Measurements from ENCODE around the gene NDUFS4.
"Not testable (repeated sequence)": the region's sequence is repeated elsewhere in the genome, so short reads cannot be mapped to it uniquely, and the experiment has no call there.

The NDUFS4 gene

GRCh38 chr5:53691014-53691413 lies 130.6 kb downstream of the NDUFS4 start:
- TF ChIP-seq, protein P1, sequence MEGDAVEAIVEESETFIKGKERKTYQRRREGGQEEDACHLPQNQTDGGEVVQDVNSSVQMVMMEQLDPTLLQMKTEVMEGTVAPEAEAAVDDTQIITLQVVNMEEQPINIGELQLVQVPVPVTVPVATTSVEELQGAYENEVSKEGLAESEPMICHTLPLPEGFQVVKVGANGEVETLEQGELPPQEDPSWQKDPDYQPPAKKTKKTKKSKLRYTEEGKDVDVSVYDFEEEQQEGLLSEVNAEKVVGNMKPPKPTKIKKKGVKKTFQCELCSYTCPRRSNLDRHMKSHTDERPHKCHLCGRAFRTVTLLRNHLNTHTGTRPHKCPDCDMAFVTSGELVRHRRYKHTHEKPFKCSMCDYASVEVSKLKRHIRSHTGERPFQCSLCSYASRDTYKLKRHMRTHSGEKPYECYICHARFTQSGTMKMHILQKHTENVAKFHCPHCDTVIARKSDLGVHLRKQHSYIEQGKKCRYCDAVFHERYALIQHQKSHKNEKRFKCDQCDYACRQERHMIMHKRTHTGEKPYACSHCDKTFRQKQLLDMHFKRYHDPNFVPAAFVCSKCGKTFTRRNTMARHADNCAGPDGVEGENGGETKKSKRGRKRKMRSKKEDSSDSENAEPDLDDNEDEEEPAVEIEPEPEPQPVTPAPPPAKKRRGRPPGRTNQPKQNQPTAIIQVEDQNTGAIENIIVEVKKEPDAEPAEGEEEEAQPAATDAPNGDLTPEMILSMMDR (IDR thresholded peaks at IDR 0.05; ENCODE audit: extremely low read depth, insufficient read depth, missing control alignments), result no peak
- DNase-seq (ENCODE audit: low spot score), result no peak
- in situ Hi-C loops (cut with MboI; ENCODE audit: low pct_unique_long_range_greater_than_20kb, low sequenced_read_pairs, unreplicated experiment), result no loop called here

DNA sequence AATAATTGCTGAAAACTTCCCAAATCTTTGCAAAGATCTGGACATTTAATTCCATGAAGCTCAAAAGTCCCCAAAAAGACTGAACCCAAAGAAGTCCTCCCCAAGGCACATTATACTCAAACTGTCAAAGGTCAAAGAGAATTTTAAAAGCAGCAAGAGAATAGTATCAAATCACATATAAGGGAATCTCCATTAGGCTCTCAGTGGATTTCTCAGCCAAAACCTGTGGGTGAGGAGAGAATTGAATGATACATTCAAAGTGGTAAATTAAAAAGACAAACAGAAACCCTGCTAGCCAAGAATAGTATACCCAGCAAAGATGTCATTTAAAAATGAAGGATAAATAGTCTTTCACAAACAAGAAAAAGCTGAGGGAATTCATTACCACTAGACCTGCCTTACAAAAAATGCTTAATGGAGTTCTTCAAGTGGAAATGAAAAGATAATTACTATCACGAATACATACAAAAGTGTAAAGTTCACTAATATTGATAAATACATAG lies 134.1 kb downstream of the NDUFS4 start:
- no peak for DNase-seq (ENCODE audit: low spot score)
- in situ Hi-C loops (cut with MboI; ENCODE audit: low pct_unique_long_range_greater_than_20kb, low sequenced_read_pairs, unreplicated experiment), result no loop called here

GRCh38 chr5:53710405-53710804 lies 150.0 kb downstream of the NDUFS4 start:
- in situ Hi-C loops (cut with MboI; ENCODE audit: low pct_unique_long_range_greater_than_20kb, low sequenced_read_pairs, unreplicated experiment); DNase-seq (ENCODE audit: low spot score): not testable (repeated sequence)

More for the DNA sequence above, 134.1 kb downstream of the NDUFS4 start:
- TF ChIP-seq, protein P1 (IDR thresholded peaks at IDR 0.05; ENCODE audit: extremely low read depth, insufficient read depth, missing control alignments), result no peak

GRCh38 chr5:53712327-53712726 lies 151.9 kb downstream of the NDUFS4 start:
- TF ChIP-seq, protein P1 (IDR thresholded peaks at IDR 0.05; ENCODE audit: extremely low read depth, insufficient read depth, missing control alignments), result no peak
- DNase-seq (ENCODE audit: low spot score), result no peak
- in situ Hi-C loops (cut with MboI; ENCODE audit: low pct_unique_long_range_greater_than_20kb, low sequenced_read_pairs, unreplicated experiment), result no loop called here

DNA sequence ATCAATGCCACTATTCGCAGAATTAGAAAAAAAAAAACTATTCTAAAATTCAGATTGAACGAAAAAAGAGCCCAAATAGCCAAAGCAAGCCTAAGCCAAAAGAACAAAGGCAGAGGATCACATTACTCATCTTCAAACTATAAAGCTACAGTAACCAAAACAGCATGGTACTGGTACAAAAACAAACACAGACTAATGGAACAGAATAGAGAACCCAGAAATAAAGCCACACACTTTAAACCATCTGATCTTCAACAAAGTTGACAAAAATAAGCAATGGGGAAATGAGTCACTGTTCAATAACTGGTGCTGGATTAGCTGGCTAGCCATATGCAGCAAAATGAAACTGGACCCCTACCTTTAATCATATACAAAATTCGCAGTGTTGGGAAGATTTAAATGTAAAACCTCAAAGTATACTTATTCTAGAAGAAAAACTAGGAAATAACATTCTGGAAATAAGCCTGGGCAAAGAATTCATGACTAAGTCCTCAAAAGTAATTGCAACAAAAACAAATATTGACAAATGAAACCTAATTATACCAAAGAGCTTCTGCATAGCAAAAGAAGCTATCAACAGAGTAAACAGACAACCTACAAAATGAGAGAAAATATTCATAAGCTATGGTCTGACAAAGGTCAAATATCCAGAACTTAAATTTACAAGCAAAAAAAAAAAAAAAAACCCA lies 153.7 kb downstream of the NDUFS4 start:
- in situ Hi-C loops (cut with MboI; ENCODE audit: low pct_unique_long_range_greater_than_20kb, low sequenced_read_pairs, unreplicated experiment), result no loop called here
- DNase-seq (ENCODE audit: low spot score), result no peak
- TF ChIP-seq, protein P1 (IDR thresholded peaks at IDR 0.05; ENCODE audit: extremely low read depth, insufficient read depth, missing control alignments), result no peak

DNA sequence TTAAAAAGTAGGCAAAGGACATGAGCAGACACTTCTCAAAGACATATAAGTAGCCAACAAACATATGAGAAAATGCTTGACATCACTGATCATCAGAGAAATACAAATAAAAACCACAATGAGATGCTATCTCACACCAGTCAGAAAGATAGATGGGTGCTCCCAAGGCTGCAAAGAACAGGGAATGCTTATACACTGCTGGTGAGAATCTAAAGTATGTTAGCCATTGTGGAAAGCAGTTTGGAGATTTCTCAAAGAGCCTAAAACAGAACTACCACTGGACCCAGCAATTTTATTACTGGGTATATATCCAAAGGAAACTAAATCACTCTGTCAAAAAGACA lies 154.2 kb downstream of the NDUFS4 start:
- TF ChIP-seq, protein P1 (IDR thresholded peaks at IDR 0.05; ENCODE audit: extremely low read depth, insufficient read depth, missing control alignments), result no peak
- no peak for DNase-seq (ENCODE audit: low spot score)
- in situ Hi-C loops (cut with MboI; ENCODE audit: low pct_unique_long_range_greater_than_20kb, low sequenced_read_pairs, unreplicated experiment), result no loop called here

GRCh38 chr5:53726121-53726520 lies 165.7 kb downstream of the NDUFS4 start:
- TF ChIP-seq, protein P1 (IDR thresholded peaks at IDR 0.05; ENCODE audit: extremely low read depth, insufficient read depth, missing control alignments), result no peak

More at GRCh38 chr5:53726121-53726520, 165.7 kb downstream of the NDUFS4 start:
- DNase-seq (ENCODE audit: low spot score), result no peak
- in situ Hi-C loops (cut with MboI; ENCODE audit: low pct_unique_long_range_greater_than_20kb, low sequenced_read_pairs, unreplicated experiment), result no loop called here
